ENCODE results near the gene ICA1.

ICA1 gene

DNA sequence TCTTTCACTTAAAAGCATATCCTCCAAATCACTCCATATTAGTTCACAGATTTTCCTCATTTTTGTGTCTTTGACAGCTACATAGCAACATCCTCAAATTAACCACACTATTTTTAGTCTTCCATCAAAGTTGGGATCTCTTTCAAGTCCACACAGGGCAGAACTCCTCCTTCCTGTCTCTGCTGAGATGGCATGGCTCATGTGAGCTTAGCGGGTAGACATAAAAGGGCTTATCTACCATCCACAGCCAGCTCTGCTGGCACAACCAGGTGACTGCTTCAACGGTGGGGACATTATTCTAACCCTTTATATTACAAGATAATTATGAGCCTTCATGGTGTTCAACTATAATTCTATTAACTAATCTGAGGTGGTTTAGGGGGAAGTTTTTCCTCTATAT is 35.5 kb downstream of the ICA1 start:
- no peak for DNase-seq

DNA sequence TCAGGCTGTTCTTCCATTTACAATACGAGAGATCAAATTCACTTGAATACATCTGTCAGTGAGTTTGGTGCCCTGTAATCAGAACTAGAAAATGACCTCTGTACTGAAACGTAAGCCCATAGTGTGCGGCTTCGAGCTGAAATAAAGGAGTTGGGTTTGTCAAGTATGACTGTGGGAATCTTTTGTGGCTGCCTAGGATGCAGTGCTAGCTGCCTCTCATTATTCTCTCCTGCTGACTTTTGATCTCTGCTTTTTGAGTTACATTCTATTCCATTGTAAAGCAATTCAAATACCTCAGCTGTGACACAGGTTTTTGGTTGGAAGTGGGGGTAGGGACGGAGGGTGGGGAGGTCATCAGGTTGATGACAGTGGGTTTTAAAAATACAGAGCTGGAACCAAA is 40.4 kb downstream of the ICA1 start:
- DNase-seq: no peak

DNA sequence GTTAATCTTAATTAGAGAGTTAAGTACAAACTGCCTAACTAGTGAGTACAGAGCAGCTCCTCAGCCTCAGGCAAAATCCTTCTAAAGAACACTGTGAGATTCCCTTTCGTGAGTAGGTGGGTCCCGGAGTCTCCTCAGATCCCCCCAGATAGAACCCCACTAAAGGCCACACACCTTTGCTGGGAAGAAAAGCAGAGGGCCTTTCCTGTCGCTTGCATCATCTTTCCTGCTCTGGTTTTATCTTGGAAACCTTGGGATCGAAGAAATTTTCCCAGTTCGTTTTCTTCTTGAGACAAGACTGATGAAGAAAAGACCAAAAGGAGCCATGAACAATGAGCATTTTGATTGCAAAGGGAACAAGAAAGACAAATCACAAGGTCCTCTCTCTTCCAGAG is 40.9 kb downstream of the ICA1 start:
- no peak for DNase-seq

DNA sequence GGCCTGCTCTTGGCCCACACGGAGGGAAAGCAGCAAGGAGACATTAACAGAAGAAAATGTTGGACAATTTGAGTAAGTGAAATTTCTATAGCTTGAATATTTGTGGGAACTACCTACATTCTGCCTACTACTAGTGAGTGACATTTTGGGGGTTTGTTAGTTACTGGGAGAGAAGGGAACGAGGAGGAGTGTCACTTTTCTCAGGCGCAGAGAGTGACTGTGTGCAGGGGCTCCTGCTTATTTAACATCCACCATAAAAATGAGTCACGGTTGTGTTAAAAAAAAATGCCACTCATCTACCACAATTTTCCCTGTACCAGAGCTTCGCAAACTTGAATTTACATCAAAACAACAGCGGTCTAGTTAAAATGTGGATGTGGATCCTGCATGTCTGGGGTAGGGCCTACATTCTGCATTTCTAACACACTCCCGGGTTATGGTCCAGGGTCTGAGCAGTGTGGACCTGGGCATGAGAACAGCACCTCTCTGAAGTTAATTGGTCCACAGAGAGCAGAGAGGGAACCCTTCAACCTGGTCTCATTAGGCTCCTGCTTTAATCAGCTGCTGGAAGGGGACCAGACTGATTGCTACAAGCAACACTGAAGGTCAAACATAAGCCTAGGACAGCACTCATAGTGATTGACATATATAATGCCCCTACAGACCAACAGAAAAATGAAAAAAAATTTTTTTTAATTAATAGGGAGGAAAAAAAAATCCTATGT is 41.4 kb downstream of the ICA1 start:
- DNase-seq: no peak

DNA sequence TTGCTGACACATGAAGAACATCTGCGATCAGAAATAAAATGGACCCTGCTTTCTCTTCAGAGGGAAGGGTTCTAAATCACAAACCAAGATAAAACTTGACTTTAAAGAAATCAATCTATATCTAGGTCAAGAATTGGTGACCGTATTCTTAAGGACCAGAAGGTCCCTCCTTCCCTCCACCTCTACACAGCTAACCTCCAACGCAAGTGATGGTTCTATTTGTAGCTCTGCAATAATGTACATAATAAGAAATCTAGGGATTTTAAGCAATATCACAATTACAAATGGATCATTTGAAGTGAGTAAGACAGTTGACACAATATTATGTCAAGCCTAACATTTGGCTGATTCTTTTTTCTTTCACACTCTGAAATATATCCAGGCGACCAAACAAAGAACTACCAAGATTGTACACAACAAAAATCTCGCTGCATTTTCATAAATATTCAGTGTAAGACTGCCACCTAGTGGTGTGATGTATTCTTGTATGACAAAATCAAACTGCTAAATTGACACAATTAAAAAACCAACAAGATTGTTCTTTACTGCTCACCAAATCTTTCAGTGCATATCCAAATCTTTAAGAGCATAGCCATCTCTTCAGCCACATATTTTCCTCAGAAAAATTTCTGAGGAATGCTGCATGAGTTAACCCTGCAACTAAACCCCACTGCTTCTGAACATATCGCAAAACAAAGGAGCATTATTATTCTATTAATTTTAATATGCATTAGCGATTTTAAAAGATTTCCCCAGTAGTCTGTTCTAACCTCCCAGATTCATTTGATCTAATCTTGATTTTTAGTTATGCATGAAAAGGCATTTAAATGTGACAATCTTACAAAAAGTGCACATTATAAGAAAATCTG is 44.5 kb downstream of the ICA1 start:
- DNase-seq: peak; percentile 48

DNA sequence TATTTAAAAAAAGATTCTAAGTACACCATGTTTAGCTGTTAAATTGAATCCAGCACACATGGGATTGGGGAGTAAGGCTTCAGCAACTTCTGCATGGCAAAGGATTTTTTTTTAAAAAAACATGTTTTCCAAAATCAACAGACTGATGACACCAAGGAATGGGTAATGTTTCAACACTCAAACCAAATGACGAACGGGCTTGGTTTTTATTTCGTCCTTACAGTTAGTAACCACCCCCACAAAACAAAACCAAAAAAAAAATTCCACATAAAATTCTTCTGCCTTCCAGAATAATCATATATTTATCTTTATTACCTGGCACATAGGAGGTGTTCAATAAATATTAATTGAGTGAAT is 45.7 kb downstream of the ICA1 start:
- no peak for DNase-seq

DNA sequence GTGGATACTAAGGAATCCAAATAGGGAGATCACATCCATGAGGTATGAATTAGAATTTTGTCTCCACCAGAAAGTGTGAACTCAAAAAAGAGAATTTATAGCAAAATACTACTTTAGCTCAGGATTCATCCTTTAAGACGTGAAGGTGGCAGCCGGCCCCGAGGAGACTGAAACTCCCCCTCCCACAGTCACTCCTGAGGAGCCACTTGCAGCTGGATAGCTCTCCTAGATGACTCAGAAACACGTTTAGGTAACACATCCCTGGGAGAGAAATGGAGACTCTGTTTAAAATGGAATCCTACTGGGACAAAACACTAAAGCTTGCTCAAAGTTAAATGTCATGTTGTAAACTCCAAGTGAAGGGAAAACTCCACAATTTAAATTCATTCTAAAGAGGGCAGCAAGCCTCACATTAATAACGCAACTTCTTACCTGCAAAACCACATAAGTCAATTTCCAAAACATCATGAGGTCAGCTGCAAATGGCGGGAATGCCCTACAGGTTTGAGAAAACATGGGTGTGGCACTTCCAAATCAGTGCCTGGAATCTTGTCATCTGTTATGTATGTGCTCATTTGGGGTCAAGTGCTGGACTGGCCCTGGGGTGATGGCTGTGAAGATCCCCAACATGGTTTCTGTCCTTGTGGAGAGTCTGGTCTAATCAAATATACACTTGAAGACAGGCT is 46.2 kb downstream of the ICA1 start:
- no peak for DNase-seq

DNA sequence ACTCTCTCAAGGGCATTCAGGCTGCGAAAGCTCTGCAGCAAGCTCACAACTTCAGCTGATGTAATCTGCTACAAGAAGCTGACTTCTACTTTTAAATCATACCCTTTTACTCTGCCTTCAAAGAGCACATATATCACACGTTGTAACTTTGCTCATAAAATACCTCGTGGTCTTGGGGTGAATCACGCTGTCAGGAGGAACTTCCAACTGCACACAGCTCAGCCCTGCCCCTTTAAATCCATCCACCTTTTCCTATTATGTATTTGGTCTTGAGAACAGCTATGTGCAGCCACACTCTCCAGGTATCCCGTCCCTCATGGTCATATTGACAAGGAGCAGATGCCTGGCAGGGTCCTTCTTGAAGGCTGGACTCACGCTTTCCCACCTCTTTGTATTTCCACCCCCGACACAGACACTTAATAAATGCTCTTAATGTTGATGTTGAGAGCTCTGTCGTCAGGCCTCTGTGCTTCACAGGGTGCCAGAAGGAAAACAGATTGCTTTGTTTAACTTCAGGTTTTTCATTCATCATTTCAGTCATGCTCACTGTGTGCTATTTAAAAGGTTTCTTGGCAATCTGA is 47.6 kb downstream of the ICA1 start:
- no peak for DNase-seq

DNA sequence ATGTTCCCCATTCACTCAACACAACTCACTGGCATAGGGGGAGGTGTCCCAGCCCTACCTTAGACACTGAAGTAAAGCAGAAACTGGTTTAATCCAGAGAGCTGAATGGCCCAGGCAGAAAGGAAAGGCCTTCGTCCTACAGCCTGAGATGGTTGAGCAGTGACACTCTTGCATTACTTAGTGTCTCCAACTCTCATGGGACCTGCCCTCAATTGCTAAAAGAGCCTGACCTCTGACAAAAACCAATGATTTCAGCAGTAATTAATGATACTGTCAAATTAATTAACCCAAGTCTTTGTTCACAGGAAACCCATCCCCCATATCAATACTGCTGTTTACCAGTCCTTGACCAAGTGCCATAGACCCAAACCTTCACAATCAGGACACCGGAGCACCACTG is 48.6 kb downstream of the ICA1 start:
- DNase-seq: no peak

DNA sequence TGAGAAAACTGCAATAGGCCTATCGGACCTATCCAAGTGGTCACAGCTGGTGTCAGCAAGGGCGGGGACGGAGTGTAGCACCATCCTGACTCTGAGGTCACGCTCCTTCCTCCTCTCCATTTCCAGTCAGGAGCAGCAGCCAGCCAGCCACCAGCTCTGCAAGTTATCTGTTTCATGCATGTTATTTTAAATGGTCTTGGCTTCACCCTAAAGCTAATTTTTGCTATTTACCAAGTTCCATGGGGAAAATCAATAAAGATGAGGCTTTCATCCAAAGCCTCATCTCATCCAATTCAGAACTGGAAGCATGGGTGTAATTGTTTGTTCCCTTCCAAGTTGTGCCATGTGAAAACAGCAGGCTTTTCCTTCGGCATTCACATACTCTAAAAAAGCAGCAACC is 49.3 kb downstream of the ICA1 start:
- DNase-seq: no peak

DNA sequence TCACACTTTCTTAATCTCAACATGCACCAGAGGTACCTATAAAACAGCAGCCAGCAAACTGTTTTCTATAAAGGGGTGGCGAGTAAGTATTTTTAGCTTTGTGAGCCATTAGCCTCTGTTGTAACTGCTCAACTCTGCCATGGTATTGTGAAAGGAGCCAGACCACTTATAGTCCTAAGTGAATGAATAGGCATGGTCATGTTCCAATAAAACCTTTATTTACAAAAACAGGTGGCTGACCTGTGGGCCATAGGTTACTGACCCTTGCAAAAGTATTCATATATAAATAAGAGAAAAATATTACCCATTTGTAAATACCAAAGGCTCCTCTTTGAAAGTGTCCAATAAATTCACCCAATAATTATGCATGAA is 50.3 kb downstream of the ICA1 start:
- no peak for DNase-seq

DNA sequence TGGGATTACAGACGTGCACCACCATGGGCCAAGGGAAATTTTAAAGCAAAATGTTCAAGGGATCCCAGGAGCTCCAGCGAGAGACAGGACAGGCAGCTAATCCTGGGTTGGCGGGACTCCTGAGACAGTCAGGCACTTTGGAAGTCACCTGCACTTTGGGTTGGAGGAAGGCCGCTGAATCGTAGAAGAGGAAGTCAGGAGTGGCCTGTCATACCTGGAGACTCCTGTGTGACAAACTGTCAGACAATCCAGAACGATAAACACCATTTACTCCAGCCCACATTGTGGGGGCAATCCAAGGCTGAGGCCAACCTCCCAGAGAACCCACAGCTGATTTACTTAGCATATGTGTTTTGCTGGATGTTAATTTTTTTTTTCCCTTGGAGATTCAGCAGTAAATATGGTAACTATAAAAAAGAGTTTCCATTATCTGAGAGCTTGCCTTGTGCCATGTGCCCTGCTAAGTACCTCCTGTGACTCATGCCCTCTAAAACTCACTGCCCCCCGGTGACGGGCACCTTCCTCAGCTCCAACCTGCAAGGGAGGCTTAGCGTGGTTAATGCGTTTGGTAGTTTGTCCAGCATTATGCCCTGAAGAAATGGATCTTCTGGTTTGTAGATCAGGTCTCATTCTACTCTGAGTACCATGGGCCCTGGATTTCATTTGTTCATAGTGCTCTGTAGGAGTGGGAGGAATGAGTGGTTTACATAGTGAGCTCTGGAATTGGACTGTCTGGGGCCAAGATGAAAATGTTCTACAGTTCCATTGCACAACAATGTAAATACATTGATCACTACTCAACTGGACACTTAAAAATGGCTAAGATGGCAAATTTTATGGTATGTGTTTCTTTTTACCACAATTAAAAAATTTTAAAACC is 50.9 kb downstream of the ICA1 start:
- no peak for DNase-seq

DNA sequence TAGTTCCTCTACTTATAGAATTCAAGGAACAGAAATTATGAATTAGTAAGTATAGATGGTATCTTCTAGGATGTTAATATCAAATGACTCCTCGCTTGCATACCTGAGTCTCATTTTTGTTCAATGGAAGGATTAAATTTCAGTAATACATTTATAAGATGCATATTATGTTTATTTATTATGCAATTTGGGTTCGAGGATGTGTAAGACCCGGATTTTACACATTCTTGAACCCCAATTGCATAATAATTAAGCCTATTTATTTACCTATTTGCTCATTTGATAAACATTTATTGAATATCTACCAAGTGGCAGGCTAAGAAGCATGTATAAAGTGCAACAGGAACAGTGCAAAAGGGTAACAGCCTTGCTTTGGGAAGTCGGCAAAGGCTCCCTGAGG is 52.6 kb downstream of the ICA1 start:
- DNase-seq: no peak

DNA sequence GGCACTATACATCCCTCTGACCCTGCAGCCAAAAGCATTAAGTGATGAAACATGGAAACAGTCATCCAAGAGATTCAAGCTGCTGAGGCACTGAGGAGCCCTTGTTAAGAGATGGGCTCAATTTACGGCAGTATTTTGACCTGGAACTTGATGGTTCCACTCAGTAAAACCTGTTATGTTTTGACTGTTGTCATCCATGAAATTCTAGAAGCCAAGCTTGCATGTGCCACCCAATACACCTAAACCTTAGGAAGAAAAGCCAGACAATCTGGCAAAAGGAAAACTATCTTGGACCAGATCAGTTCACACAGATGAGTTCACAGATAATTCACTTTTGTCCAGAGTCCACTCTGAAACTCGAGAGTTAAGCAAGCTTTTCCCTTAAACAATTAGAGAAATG is 53.2 kb downstream of the ICA1 start:
- DNase-seq: no peak

DNA sequence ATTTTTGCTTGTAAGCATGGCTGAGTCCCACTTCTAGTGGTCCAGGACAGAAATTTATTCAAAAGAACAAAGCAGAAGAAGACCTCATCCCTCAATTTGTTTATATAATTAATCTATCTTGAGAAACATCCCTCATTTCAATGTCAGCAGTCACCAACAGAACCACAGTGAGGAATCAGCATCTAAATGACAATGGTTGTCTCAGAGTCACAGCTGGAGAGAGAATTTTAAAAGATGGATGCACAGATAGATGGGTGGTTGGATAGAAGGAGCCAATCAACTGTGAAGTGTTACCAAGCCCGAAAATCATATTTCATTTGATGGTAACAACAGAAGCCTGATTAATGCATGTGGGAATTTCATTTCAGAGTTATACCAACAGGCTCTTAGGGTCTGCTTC is 55.0 kb downstream of the ICA1 start:
- DNase-seq: no peak

DNA sequence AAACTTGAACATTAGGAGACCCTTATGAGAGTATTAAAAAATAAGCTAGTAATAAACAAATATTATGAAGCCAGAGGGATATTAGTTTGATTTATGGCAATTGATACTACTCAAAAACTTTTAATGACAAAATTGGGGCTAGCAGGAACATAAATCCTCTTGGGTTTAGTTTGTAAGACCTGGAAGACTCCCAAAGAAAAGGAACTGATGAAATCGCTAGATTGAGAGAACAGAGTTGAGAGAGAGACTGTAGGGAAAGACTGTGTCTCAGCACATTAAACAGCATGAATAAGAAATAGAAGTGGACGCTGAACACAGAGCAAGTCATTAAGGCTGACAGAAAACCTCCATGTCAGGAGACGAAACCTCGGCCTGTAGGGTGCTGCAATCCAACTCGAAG is 56.4 kb downstream of the ICA1 start:
- no peak for DNase-seq

DNA sequence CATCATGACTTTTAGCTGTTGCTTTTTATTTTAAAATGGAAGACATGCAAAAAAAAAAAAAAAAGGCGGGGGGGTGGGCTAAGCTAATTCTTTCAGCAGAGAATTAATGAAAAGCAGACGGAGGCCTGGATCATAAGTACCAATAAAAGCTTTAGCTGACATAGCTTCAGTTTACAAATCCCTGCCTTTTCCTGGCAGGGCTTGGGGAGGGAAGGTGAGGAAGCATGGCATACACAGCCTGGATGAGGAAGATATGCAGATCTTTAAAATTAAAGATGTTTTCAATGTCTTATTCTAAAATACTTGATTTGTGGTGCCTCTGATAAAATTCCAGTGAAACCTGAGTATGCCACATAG is 57.0 kb downstream of the ICA1 start:
- no peak for DNase-seq

DNA sequence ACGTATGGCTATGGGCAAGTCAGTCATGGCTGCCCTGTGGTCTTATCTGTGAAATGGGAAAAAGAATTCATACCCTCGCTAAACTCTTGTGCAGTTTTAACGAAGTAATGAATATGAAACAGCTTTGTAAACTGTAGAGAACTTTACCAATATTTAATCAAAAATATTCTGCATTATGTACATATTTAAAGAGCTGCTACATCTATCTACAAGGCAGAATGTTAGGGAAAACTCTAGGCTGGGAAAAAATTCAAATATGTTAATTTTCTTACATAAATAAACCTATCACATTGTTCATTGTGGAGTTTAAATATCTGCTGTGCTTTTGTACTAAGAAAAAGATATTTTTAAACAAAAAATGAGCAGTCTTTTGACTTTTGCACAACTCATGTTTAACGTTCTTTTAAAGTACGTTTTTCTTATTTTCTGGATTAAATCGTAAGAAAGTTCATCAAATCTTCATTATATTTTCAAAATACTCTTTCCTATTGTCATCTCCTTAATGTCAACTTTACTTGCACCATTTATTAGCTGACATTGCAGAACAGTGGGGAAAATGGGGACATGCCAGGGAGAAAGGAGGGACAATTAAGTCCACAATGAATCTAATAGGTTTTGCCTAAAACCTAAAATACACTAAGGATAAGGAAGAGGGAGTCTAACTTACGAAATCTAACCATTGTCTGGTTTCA is 57.5 kb downstream of the ICA1 start:
- no peak for DNase-seq

DNA sequence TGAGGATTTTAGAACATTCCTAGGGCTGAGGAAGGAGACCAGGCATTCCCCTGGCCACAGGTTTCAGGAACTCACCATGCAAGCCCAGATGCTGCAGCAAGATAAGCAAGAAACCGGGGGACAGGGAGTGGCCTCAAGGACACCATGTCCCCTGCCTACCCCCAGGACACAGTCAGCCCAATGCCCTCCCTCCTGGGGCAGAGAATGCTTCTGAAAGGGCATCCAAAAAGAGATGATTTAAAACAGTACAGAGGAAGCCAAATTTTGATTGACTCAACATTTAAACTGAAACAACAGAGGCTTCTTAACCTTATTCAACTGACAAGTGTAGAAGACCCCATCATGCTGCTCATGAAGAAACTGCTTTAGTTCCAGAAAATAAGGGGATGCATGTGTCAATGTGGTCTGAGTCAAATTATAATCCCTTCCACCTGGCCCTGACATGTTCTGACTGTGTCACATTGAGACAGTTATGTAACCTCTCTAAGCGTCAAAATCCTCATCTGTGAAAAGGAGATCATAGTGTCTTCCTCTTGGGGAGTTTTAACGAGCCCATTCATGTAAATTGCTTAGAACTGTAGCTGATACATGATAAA is 60.0 kb downstream of the ICA1 start:
- no peak for DNase-seq

DNA sequence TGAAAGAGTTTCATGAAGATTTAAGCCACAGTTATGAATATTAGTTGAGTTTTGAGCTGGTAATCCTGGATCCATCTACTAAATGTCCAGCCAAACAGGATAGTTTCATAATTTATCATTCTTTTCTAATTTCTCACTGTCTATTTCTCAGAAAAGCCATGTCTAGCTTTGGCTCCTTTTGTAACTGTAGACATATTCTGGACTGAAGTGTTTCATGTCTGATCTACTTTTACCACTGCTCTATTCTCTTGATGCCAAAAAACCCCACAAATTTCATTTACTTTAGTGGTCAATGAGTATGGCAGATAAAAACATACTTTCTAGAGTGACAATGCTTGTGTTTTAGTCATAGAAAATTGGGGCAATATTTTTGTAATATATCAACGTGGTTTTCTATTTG is 61.2 kb downstream of the ICA1 start:
- DNase-seq: no peak

DNA sequence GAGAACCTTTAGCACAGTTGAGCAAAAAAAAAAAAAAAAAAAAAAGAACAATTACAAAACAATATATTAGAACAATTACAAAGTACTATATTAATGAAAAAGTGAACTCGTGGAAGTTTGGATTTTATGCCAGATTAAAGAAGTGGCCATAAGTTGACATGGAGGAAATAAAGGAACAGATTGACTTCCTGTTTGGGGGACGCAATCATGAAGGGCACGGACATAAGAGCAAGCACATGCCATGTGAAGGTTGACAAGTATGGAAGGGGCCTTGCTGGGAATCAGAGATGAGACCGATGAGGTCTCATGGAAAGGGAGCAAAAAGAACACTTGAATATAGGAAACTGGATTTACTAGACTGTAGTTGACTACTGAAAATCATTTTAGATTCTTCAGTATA is 61.7 kb downstream of the ICA1 start:
- no peak for DNase-seq
